Ramos (cell line): ENCODE data around the gene ARHGAP30.
"Not testable (repeated sequence)": the region's sequence is repeated elsewhere in the genome, so short reads cannot be mapped to it uniquely, and the experiment has no call there.

Experiments
- in situ Hi-C: fragments of 300-500 bp; cut with MboI; formaldehyde crosslinking; loops from one replicate; pipeline ENCODE4 v1.14.3; 2022; ENCODE audit warnings: low sequenced_read_pairs; ENCODE audit not compliant: unreplicated experiment

Gene ARHGAP30

GRCh38 chr1:161072751-161073449 is 3.2 kb upstream of the ARHGAP30 start:
- in situ Hi-C loops = no loop called here

GRCh38 chr1:161071886-161072371 is 2.2 kb upstream of the ARHGAP30 start:
- in situ Hi-C loops = no loop called here

- in situ Hi-C loops = no loop called here
These were observed 1.1 kb upstream of the ARHGAP30 start for GRCh38 chr1:161070761-161071160.

GRCh38 chr1:161069241-161069640 is 450 bp downstream of the ARHGAP30 start:
- in situ Hi-C loops = no loop called here

GRCh38 chr1:161068306-161069234 is 1.1 kb downstream of the ARHGAP30 start:
- in situ Hi-C loops = no loop called here

GRCh38 chr1:161066694-161067093 is 3.0 kb downstream of the ARHGAP30 start:
- in situ Hi-C loops = no loop called here

- in situ Hi-C loops = not testable (repeated sequence)
These were observed 4.0 kb downstream of the ARHGAP30 start for GRCh38 chr1:161065681-161066080.

GRCh38 chr1:161063936-161064335 is 5.8 kb downstream of the ARHGAP30 start:
- in situ Hi-C loops = not testable (repeated sequence)

- in situ Hi-C loops = no loop called here
These were observed 8.3 kb downstream of the ARHGAP30 start for GRCh38 chr1:161061419-161061818.

- in situ Hi-C loops = no loop called here
These were observed 10.4 kb downstream of the ARHGAP30 start for GRCh38 chr1:161059293-161059692.

- in situ Hi-C loops = no loop called here
These were observed 14.9 kb downstream of the ARHGAP30 start for GRCh38 chr1:161054805-161055204.

GRCh38 chr1:161054232-161054631 is 15.5 kb downstream of the ARHGAP30 start:
- in situ Hi-C loops = no loop called here

- in situ Hi-C loops = no loop called here
These were observed 16.8 kb downstream of the ARHGAP30 start for GRCh38 chr1:161052899-161053298.

- in situ Hi-C loops = no loop called here
These were observed 18.5 kb downstream of the ARHGAP30 start for GRCh38 chr1:161051219-161051618.

- in situ Hi-C loops = loop anchor here (25.0 kb wide), 1 partner anchor 663 kb away; the partner anchor contains the start of genes FCRLA and FCRLB
These were observed 20.6 kb downstream of the ARHGAP30 start for GRCh38 chr1:161048949-161049722.

GRCh38 chr1:161047436-161048420 is 22.0 kb downstream of the ARHGAP30 start:
- in situ Hi-C loops = loop anchor here (25.0 kb wide), 1 partner anchor 665 kb away; the partner anchor contains the start of genes FCRLA and FCRLB

GRCh38 chr1:161046605-161047228 is 23.0 kb downstream of the ARHGAP30 start:
- in situ Hi-C loops = loop anchor here (25.0 kb wide), 1 partner anchor 666 kb away; the partner anchor contains the start of genes FCRLA and FCRLB
